Endothelial cell (in vitro differentiated cells): ENCODE data around the gene HBA2. TPM values are rescaled to one million over a fixed set of nuclear protein-coding genes. Genes with fewer than 3 reads are reported as not detected.
A peak's percentile ranks its signal among the peaks of the same experiment; 100 is the strongest.

Source experiments
- DNase-seq: peaks from one replicate; pipeline ENCODE4 v3.0.0; 2021; ENCODE audit warnings: low spot score
- H3K27ac Mint-ChIP-seq: one replicate; pipeline ENCODE4 v1.8.0; 2021; ENCODE audit warnings: mixed read lengths, inconsistent platforms; ENCODE audit not compliant: unreplicated experiment
- H3K27me3 Mint-ChIP-seq: one replicate; pipeline ENCODE4 v1.8.0; 2021; ENCODE audit warnings: mild to moderate bottlenecking, moderate library complexity, mixed read lengths, inconsistent platforms; ENCODE audit not compliant: unreplicated experiment
- H3K36me3 Mint-ChIP-seq: one replicate; pipeline ENCODE4 v1.8.0; 2021; ENCODE audit warnings: mild to moderate bottlenecking, low read depth, mixed read lengths, inconsistent platforms; ENCODE audit not compliant: unreplicated experiment
- H3K4me1 Mint-ChIP-seq: one replicate; pipeline ENCODE4 v1.8.0; 2021; ENCODE audit warnings: mild to moderate bottlenecking, mixed read lengths, inconsistent platforms; ENCODE audit not compliant: unreplicated experiment
- H3K4me3 Mint-ChIP-seq: one replicate; pipeline ENCODE4 v1.8.0; 2021; ENCODE audit warnings: mild to moderate bottlenecking, mixed read lengths, inconsistent platforms; ENCODE audit not compliant: unreplicated experiment
- H3K9me3 Mint-ChIP-seq: one replicate; pipeline ENCODE4 v1.8.0; 2021; ENCODE audit warnings: mixed read lengths, inconsistent platforms; ENCODE audit not compliant: unreplicated experiment
- CTCF ChIP-seq: fragments of 200-600 bp; sonication (generic); IDR thresholded peaks from one replicate; pipeline ENCODE4 v1.5.0; 2021; ENCODE audit warnings: antibody characterized with exemption; ENCODE audit not compliant: unreplicated experiment
- total RNA-seq: library from RNA; stranded (reverse); fragmentation: NEBNext Ultra II Directional; extraction: Animal tissue kit (Norgen Biotek cat#: 25700); gene quantifications from one replicate; pipeline ENCODE4 v1.2.1, GENCODE V29; 2021; ENCODE audit not compliant: unreplicated experiment

HBA2 gene
- total RNA-seq, 1 donor from 2014 or later = not detected

- no peaks in the 10 kb centered on the region for H3K9me3 Mint-ChIP-seq
- no peak for TF ChIP-seq CTCF
- no peaks in the 10 kb centered on the region for H3K27me3 Mint-ChIP-seq
- H3K4me1 Mint-ChIP-seq = peaks cover 4% of the 10 kb centered on the region
- H3K36me3 Mint-ChIP-seq = no peaks in the 10 kb centered on the region
- no peak for DNase-seq
- no peak overlapping the region for H3K4me3 Mint-ChIP-seq
- no peak overlapping the region for H3K27ac Mint-ChIP-seq
Observed at GRCh38 chr16:133716-134115, 39.0 kb upstream of the HBA2 start.

GRCh38 chr16:138049-138417, 34.6 kb upstream of the HBA2 start:
- H3K27me3 Mint-ChIP-seq = peaks cover 3% of the 10 kb centered on the region

GRCh38 chr16:140175-140857, 32.4 kb upstream of the HBA2 start:
- TF ChIP-seq CTCF = no peak
- peaks cover 2% of the 10 kb centered on the region for H3K4me1 Mint-ChIP-seq
- H3K36me3 Mint-ChIP-seq = no peaks in the 10 kb centered on the region
- H3K27ac Mint-ChIP-seq = no peak overlapping the region
- H3K27me3 Mint-ChIP-seq = peaks cover 5% of the 10 kb centered on the region
- no peak overlapping the region for H3K4me3 Mint-ChIP-seq
- no peak for DNase-seq
- no peaks in the 10 kb centered on the region for H3K9me3 Mint-ChIP-seq

More at GRCh38 chr16:138049-138417, 34.6 kb upstream of the HBA2 start:
- DNase-seq = peak; percentile 57
- Mint-ChIP-seq H3K36me3 (no peaks in the 10 kb centered on the region), H3K4me1 (peaks cover 4% of the 10 kb centered on the region), H3K9me3 (no peaks in the 10 kb centered on the region), H3K27ac (peak overlapping the region; percentile 67), H3K4me3 (peak overlapping the region; percentile 90)
- no peak for TF ChIP-seq CTCF

GRCh38 chr16:142405-142967, 30.2 kb upstream of the HBA2 start:
- Mint-ChIP-seq H3K4me1 (no peaks in the 10 kb centered on the region), H3K27ac (no peak overlapping the region), H3K27me3 (peaks cover 7% of the 10 kb centered on the region), H3K9me3 (no peaks in the 10 kb centered on the region), H3K4me3 (no peak overlapping the region), H3K36me3 (no peaks in the 10 kb centered on the region)
- no peak for DNase-seq
- TF ChIP-seq CTCF = no peak

GRCh38 chr16:143047-143446, 29.6 kb upstream of the HBA2 start:
- TF ChIP-seq CTCF = no peak
- Mint-ChIP-seq H3K27me3 (peaks cover 7% of the 10 kb centered on the region), H3K9me3 (no peaks in the 10 kb centered on the region), H3K27ac (no peak overlapping the region), H3K36me3 (no peaks in the 10 kb centered on the region), H3K4me3 (no peak overlapping the region), H3K4me1 (no peaks in the 10 kb centered on the region)
- no peak for DNase-seq
